Endodermal cell (in vitro differentiated cells): Measurements from ENCODE around the gene BMP7. TPM values are rescaled to one million over a fixed set of nuclear protein-coding genes. Genes with fewer than 3 reads are reported as not detected.
"Not testable (repeated sequence)": the region's sequence is repeated elsewhere in the genome, so short reads cannot be mapped to it uniquely, and the experiment has no call there.

Experiments used
- DNase-seq: peaks from one replicate; pipeline ENCODE4 v3.0.0-alpha.2; 2017
- H3K27ac ChIP-seq: 2 replicates; pipeline ENCODE4 v1.5.1; 2013; ENCODE audit warnings: mild to moderate bottlenecking, low read depth, low read length, moderate library complexity
- H3K27me3 ChIP-seq: 2 replicates; pipeline ENCODE4 v1.6.1; 2013; ENCODE audit warnings: mild to moderate bottlenecking, low read length, moderate library complexity; ENCODE audit not compliant: insufficient read depth, control insufficient read depth, poor library complexity, severe bottlenecking
- H3K36me3 ChIP-seq: 2 replicates; pipeline ENCODE4 v1.7.0; 2013; ENCODE audit warnings: mild to moderate bottlenecking, low read length, moderate library complexity; ENCODE audit not compliant: control insufficient read depth, insufficient read depth
- H3K4me1 ChIP-seq: one replicate; pipeline ENCODE4 v1.7.0; 2013; ENCODE audit warnings: low read length; ENCODE audit not compliant: control insufficient read depth, insufficient read depth
- H3K4me3 ChIP-seq: 2 replicates; pipeline ENCODE4 v1.5.1; 2013; ENCODE audit warnings: mild to moderate bottlenecking, low read length, moderate library complexity
- H3K9ac ChIP-seq: 2 replicates; pipeline ENCODE4 v1.6.1; 2013; ENCODE audit warnings: mild to moderate bottlenecking, low read length, moderate library complexity; ENCODE audit not compliant: poor library complexity, severe bottlenecking; ENCODE audit errors: extremely low read depth
- H3K9me3 ChIP-seq: 2 replicates; pipeline ENCODE4 v1.6.1; 2013; ENCODE audit warnings: mild to moderate bottlenecking, low read length, moderate library complexity; ENCODE audit not compliant: control insufficient read depth
- H3K27ac Mint-ChIP-seq: 2 replicates; pipeline ENCODE4 v1.8.0; 2020; ENCODE audit warnings: mixed read lengths
- H3K27me3 Mint-ChIP-seq: 2 replicates; pipeline ENCODE4 v1.8.0; 2021; ENCODE audit warnings: mild to moderate bottlenecking, mixed read lengths; ENCODE audit not compliant: insufficient read depth
- H3K36me3 Mint-ChIP-seq: 2 replicates; pipeline ENCODE4 v1.8.0; 2020; ENCODE audit warnings: low read depth, mixed read lengths
- H3K4me1 Mint-ChIP-seq: 2 replicates; pipeline ENCODE4 v1.8.0; 2020; ENCODE audit warnings: mixed read lengths
- H3K4me3 Mint-ChIP-seq: 2 replicates; pipeline ENCODE4 v1.8.0; 2020; ENCODE audit warnings: mild to moderate bottlenecking, moderate library complexity, mixed read lengths
- H3K9me3 Mint-ChIP-seq: 2 replicates; pipeline ENCODE4 v1.8.0; 2020; ENCODE audit warnings: mild to moderate bottlenecking, mixed read lengths
- CTCF ChIP-seq: fragments of 200-600 bp; sonication (generic); conservative IDR thresholded peaks from 2 replicates; pipeline ENCODE4 v1.5.0; 2021; ENCODE audit warnings: antibody characterized with exemption, mild to moderate bottlenecking
- WGBS, 2 experiments: methylation state at CpG; one replicate each; pipeline versions ENCODE4 v1.1.5 to v1.1.7; 2013; ENCODE audit warnings: missing lambda C conversion rate in 2 of 2, mixed read lengths in 1 of 2; ENCODE audit not compliant: insufficient coverage in 1 of 2, insufficient read length in 1 of 2; 5-methylcytosine and 5-hydroxymethylcytosine counted together
- total RNA-seq, 2 donors: library from RNA; stranded (reverse); fragmentation: NEBNext Ultra II Directional in 1 of 2; extraction: Animal tissue kit (Norgen Biotek cat#: 25700) in 1 of 2; gene quantifications; 2 replicates in 1 of 2; 3 replicates in 1 of 2; pipeline ENCODE4 v1.2.1, GENCODE V29; 2021

Gene BMP7
- total RNA-seq, 2 donors from 2014 or later, result 45.6 to 49.6 TPM

GRCh38 chr20:57192311-57192710 lies 74.1 kb downstream of the BMP7 start:
- no peaks in the 10 kb centered on the region for H3K9me3 Mint-ChIP-seq
- no peak for TF ChIP-seq CTCF
- Histone ChIP-seq H3K9ac (no peak overlapping the region), H3K27me3 (no peaks in the 10 kb centered on the region), H3K9me3 (no peaks in the 10 kb centered on the region), H3K4me1 (no peaks in the 10 kb centered on the region), H3K4me3 (no peak overlapping the region), H3K36me3 (peaks cover 9% of the 10 kb centered on the region), H3K27ac (no peak overlapping the region)
- no peak for DNase-seq
- WGBS, 2 experiments, result 93% methylated on average over 6 of the region's 6 CpGs; no CpG with 5 or more reads in 1 of the 2 experiments
- H3K27ac Mint-ChIP-seq, result no peak overlapping the region
- peaks cover 35% of the 10 kb centered on the region for H3K36me3 Mint-ChIP-seq
- H3K4me3 Mint-ChIP-seq, result no peak overlapping the region
- no peaks in the 10 kb centered on the region for H3K27me3 Mint-ChIP-seq
- H3K4me1 Mint-ChIP-seq, result no peaks in the 10 kb centered on the region

DNA sequence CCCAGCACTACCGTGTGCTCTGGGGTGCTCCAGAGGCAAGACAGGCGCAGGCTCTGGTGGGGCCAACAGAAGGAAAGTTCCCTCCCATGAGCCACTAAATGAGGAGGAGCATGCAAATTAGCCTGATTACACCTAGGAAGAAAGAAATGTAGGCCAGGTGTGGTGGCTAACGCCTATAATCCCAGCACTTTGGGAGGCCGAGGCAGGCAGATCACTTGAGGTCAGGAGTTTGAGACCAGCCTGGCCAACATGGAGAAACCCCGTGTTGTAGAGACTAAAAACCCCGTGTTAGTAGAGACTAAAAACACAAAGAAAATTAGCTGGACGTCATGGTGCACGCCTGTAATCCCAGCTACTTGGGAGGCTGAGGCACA lies 75.2 kb downstream of the BMP7 start:
- H3K4me1 Mint-ChIP-seq, H3K9ac ChIP-seq, H3K27me3 Mint-ChIP-seq, H3K4me1 ChIP-seq, H3K27ac ChIP-seq, H3K4me3 Mint-ChIP-seq, H3K27ac Mint-ChIP-seq, DNase-seq, H3K36me3 ChIP-seq, H3K4me3 ChIP-seq, H3K9me3 Mint-ChIP-seq, H3K9me3 ChIP-seq, H3K27me3 ChIP-seq: not testable (repeated sequence)
- peaks cover 31% of the 10 kb centered on the region for H3K36me3 Mint-ChIP-seq
- WGBS, 2 experiments, result 89 to 95% methylated on average over 7 to 8 of the region's 8 CpGs

GRCh38 chr20:57190536-57191264 lies 75.7 kb downstream of the BMP7 start:
- H3K27ac Mint-ChIP-seq, result no peak overlapping the region

More at GRCh38 chr20:57190536-57191264, 75.7 kb downstream of the BMP7 start:
- Histone ChIP-seq H3K36me3 (no peaks in the 10 kb centered on the region), H3K4me3 (no peak overlapping the region), H3K9ac (no peak overlapping the region), H3K27me3 (no peaks in the 10 kb centered on the region), H3K4me1 (no peaks in the 10 kb centered on the region), H3K9me3 (no peaks in the 10 kb centered on the region), H3K27ac (no peak overlapping the region)
- no peaks in the 10 kb centered on the region for H3K9me3 Mint-ChIP-seq
- 96% methylated on average over 8 to 17 of the region's 17 CpGs for WGBS, 2 experiments
- H3K4me3 Mint-ChIP-seq, result no peak overlapping the region
- DNase-seq, result no peak
- no peaks in the 10 kb centered on the region for H3K27me3 Mint-ChIP-seq
- no peaks in the 10 kb centered on the region for H3K4me1 Mint-ChIP-seq
- H3K36me3 Mint-ChIP-seq, result peaks cover 29% of the 10 kb centered on the region
- TF ChIP-seq CTCF, result no peak
